Gastrocnemius medialis (tissue), 4 donors: Measurements from ENCODE around the gene PLAAT2.

Experiments
- CTCF ChIP-seq, 5 experiments: fragments of 450-650 bp in 3 of 5; fragments of 200-600 bp in 2 of 5; sonication (generic) in 2 of 5; IDR thresholded peaks in 4 of 5; conservative IDR thresholded peaks in 1 of 5; 1 replicate in 4 of 5; 2 replicates in 1 of 5; pipeline ENCODE4 v1.5.1; 2016 to 2019; ENCODE audit warnings: antibody characterized with exemption in 5 of 5, mild to moderate bottlenecking in 3 of 5, moderate library complexity in 3 of 5
- POLR2A ChIP-seq, 2 donors: fragments of 450-650 bp; IDR thresholded peaks; one replicate each; pipeline ENCODE4 v1.6.1; 2017; ENCODE audit warnings: antibody characterized with exemption in 2 of 2, mild to moderate bottlenecking in 2 of 2, moderate library complexity in 2 of 2

GRCh38 chr11:63612181-63612580, 49.0 kb upstream of the PLAAT2 start:
- TF ChIP-seq CTCF (IDR thresholded peaks at IDR 0.05 in 4 of 5, conservative IDR thresholded peaks at IDR 0.05 in 1 of 5) (no peak), POLR2A (IDR thresholded peaks at IDR 0.05) (no peak)
